Muscle layer of duodenum (tissue), 2 donors: Measurements from ENCODE around the gene GNAQ.

Experiments used
- H3K27ac ChIP-seq: one replicate; pipeline ENCODE4 v1.7.0; 2013; ENCODE audit warnings: mild to moderate bottlenecking, low read length
- H3K27me3 ChIP-seq: one replicate; pipeline ENCODE4 v1.7.0; 2013; ENCODE audit warnings: low read depth, mild to moderate bottlenecking, control low read depth, low read length
- H3K36me3 ChIP-seq, 2 donors: one replicate each; pipeline ENCODE4 v1.7.0; 2013; ENCODE audit warnings: low read length in 2 of 2, control low read depth in 1 of 2, mild to moderate bottlenecking in 1 of 2; ENCODE audit not compliant: insufficient read depth in 2 of 2, control insufficient read depth in 1 of 2
- H3K4me1 ChIP-seq, 2 donors: one replicate each; pipeline ENCODE4 v1.7.0; 2013; ENCODE audit warnings: low read length in 2 of 2, mild to moderate bottlenecking in 2 of 2, control low read depth in 1 of 2, moderate library complexity in 1 of 2; ENCODE audit not compliant: insufficient read depth in 2 of 2, control insufficient read depth in 1 of 2
- H3K4me3 ChIP-seq, 2 donors: one replicate each; pipeline ENCODE4 v1.7.0; 2013; ENCODE audit warnings: low read length in 2 of 2, low read depth in 1 of 2, mild to moderate bottlenecking in 1 of 2
- H3K9me3 ChIP-seq, 2 donors: one replicate each; pipeline ENCODE4 v1.7.0; 2013; ENCODE audit warnings: low read length in 2 of 2, control low read depth in 1 of 2, mild to moderate bottlenecking in 1 of 2; ENCODE audit not compliant: control insufficient read depth in 1 of 2
- donor health status: healthy.

The GNAQ gene

GRCh38 chr9:77834898-77835488, 196.6 kb downstream of the GNAQ start:
- Histone ChIP-seq H3K4me3 (no peak overlapping the region), H3K9me3 (no peaks in the 10 kb centered on the region), H3K4me1 (peaks cover 10 to 11% of the 10 kb centered on the region in 2 donors), H3K36me3 (no peaks in the 10 kb centered on the region), H3K27me3 (no peaks in the 10 kb centered on the region), H3K27ac (no peak overlapping the region)

DNA sequence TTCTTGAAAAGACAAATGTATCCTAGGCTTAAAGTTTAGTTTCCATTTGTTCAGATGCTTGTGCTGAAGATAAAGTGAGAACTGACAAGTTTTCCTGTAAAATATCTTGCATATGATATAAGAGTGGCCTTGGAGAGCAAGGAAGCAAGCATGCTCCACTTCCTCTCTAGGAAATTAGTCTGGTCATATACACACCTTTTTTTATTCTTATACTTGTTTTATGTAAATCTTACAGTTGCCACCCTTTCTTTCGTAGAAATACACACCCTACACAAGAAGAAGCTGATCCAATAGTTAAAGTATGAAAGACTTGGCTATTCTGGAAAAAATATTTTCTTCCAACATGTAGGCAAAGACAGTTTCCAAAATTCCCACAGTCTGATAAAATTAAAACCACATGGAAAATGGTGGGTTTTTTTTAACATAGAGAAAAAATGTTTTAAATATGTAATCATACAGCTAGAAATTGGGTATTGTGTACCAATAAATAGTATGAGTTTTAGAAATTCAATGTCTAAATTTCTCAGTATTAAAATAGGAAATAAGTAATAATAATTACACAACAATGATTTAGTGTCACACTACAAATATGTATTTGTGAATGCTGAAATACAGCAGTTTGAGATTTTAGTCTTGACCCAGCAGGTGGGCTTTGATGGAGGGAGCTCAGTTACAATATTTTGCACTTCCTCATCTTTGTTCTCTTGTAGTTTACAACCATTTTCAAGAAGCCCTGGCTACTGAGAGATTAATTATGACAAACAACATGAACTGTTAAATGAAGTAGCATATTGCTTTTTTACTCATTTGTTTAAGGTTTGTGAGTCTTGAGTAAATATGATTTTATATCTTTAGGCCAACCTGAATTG, 197.8 kb downstream of the GNAQ start:
- Histone ChIP-seq H3K4me1 (peaks cover 3 to 4% of the 10 kb centered on the region in 2 donors), H3K27ac (no peak overlapping the region), H3K4me3 (no peak overlapping the region)

GRCh38 chr9:77832639-77833038, 199.0 kb downstream of the GNAQ start:
- no peak overlapping the region for H3K4me3 ChIP-seq
- no peaks in the 10 kb centered on the region for H3K36me3 ChIP-seq
- H3K27ac ChIP-seq = no peak overlapping the region
- H3K9me3 ChIP-seq = no peaks in the 10 kb centered on the region
- H3K4me1 ChIP-seq = peaks cover 3 to 4% of the 10 kb centered on the region in 2 donors
- H3K27me3 ChIP-seq = no peaks in the 10 kb centered on the region

More for the DNA sequence above, 197.8 kb downstream of the GNAQ start:
- Histone ChIP-seq H3K27me3 (no peaks in the 10 kb centered on the region), H3K9me3 (no peaks in the 10 kb centered on the region), H3K36me3 (no peaks in the 10 kb centered on the region)

GRCh38 chr9:77831781-77832180, 199.8 kb downstream of the GNAQ start:
- Histone ChIP-seq H3K4me1 (peaks cover 3 to 4% of the 10 kb centered on the region in 2 donors), H3K27ac (no peak overlapping the region), H3K9me3 (no peaks in the 10 kb centered on the region), H3K36me3 (no peaks in the 10 kb centered on the region), H3K4me3 (no peak overlapping the region), H3K27me3 (no peaks in the 10 kb centered on the region)

- Histone ChIP-seq H3K4me1 (peaks cover 3 to 4% of the 10 kb centered on the region in 2 donors), H3K27ac (no peak overlapping the region), H3K4me3 (no peak overlapping the region), H3K36me3 (no peaks in the 10 kb centered on the region), H3K27me3 (no peaks in the 10 kb centered on the region), H3K9me3 (no peaks in the 10 kb centered on the region)
Observed at GRCh38 chr9:77830618-77831285, 200.9 kb downstream of the GNAQ start.

DNA sequence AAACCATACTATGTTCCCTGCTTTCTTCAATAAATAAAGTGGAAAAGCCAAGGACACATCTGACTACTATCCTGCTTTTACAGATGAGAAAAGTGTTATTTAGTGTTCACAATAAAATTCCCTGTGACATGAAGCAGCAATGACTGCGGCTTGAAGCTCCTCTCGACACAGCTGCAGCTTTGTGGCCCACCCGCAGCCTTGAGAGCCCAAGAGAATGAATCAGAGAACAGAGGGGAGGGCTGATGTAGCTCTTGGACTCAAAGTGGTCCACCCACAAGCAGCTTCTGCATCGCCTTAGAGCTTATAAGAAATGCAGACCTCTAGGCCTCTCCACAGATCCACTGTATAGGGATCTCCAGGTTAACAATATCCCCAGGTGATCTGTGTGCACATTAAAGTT, 202.2 kb downstream of the GNAQ start:
- H3K4me3 ChIP-seq = no peak overlapping the region
- H3K27me3 ChIP-seq = no peaks in the 10 kb centered on the region
- peaks cover 0 to 3% of the 10 kb centered on the region in 2 donors for H3K4me1 ChIP-seq
- H3K9me3 ChIP-seq = no peaks in the 10 kb centered on the region
- no peaks in the 10 kb centered on the region for H3K36me3 ChIP-seq
- no peak overlapping the region for H3K27ac ChIP-seq

DNA sequence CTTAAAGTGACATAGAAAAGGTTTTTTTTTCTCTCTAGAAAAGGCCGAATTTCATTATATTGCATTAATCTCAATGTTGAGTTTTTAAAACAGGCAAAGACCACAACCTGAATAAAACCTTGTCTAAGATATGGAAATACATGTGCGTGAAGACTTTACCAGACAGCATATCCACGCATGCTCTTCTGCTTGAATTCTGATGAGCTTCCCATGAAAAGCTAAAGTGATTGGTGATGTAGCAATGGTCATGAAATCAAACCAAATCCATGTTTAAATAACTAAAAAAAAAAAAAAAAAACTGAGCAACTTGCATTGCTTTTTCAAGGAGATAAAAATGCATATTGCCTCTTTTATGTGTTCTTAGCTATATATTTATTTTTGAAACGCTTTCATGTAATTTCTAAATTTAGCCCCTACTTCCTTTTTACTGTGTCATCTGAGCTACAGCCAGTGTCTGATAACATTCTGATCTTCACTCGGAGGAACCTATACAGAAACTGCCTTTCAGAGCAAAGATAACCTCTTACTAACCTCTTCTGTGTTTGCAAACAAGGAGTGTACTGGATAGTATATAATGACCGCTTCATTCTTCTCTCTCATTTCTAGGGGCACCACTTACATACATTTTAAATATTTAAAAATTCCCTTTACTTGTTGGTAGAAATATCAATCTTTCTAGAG, 204.4 kb downstream of the GNAQ start:
- H3K36me3 ChIP-seq = peaks cover 0 to 4% of the 10 kb centered on the region in 2 donors
- H3K27me3 ChIP-seq = no peaks in the 10 kb centered on the region
- no peaks in the 10 kb centered on the region for H3K9me3 ChIP-seq
- no peak overlapping the region for H3K4me3 ChIP-seq
- no peaks in the 10 kb centered on the region for H3K4me1 ChIP-seq
- no peak overlapping the region for H3K27ac ChIP-seq

DNA sequence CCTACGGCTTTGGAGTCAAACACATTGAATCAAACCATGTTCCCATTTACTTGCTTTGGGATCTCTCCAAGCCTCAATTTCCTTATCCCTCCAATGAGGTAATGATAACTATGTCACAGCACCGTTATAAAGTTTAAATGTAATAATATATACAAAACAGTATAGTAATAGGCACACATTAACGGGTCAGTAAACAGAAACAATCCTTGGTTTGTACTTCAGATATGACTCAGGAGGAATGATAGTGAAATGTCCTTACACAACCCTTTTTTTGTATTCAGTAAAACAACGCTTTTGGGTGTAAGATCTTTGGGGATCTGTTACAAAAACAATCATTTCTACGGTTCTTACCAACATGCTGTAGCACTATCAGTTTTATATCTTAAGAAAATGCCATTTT, 205.0 kb downstream of the GNAQ start:
- H3K9me3 ChIP-seq = no peaks in the 10 kb centered on the region
- H3K4me1 ChIP-seq = no peaks in the 10 kb centered on the region
- H3K4me3 ChIP-seq = no peak overlapping the region
- H3K36me3 ChIP-seq = peaks cover 0 to 5% of the 10 kb centered on the region in 2 donors
- no peaks in the 10 kb centered on the region for H3K27me3 ChIP-seq
- no peak overlapping the region for H3K27ac ChIP-seq

DNA sequence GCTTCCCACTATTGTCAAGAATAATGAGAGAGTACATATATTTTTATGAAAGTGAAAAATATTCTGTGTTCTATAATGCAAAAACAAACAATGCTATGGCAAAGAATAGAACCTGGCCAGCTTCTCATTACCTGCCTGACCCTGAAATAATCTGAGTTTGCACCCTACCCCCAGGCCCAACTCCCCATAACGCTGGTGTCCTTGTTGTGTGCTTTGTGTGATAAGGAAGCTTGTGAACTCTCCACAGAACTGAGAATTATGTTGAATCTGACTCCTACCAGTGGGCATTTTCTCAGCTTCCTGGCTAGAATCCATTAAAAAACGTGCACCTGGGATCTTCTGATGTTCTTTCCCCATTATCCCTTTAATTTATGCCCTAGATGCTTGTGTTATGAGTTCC, 205.5 kb downstream of the GNAQ start:
- no peaks in the 10 kb centered on the region for H3K4me1 ChIP-seq
- no peaks in the 10 kb centered on the region for H3K27me3 ChIP-seq

GRCh38 chr9:77825361-77825760, 206.2 kb downstream of the GNAQ start:
- Histone ChIP-seq H3K4me1 (no peaks in the 10 kb centered on the region), H3K36me3 (peaks cover 0 to 5% of the 10 kb centered on the region in 2 donors), H3K4me3 (no peak overlapping the region), H3K9me3 (no peaks in the 10 kb centered on the region), H3K27me3 (no peaks in the 10 kb centered on the region), H3K27ac (no peak overlapping the region)

More for the DNA sequence above, 205.5 kb downstream of the GNAQ start:
- H3K27ac ChIP-seq = no peak overlapping the region
- H3K4me3 ChIP-seq = no peak overlapping the region
- peaks cover 0 to 5% of the 10 kb centered on the region in 2 donors for H3K36me3 ChIP-seq
- H3K9me3 ChIP-seq = no peaks in the 10 kb centered on the region
